Forelimb muscle (tissue), 1 donor: Measurements from ENCODE around the gene IER5L. TPM values are rescaled to one million over a fixed set of nuclear protein-coding genes. Genes with fewer than 3 reads are reported as not detected.
A peak's percentile ranks its signal among the peaks of the same experiment; 100 is the strongest.

Experiments
- DNase-seq: peaks from one replicate; pipeline ENCODE4 v3.0.0-alpha.2; 2013; ENCODE audit warnings: low read depth
- polyA plus RNA-seq: library from polyadenylated mRNA; unstranded; fragments of 120-200 nt; gene quantifications from one replicate; pipeline ENCODE4 v1.2.1, GENCODE V29; 2013; ENCODE audit not compliant: insufficient read length

IER5L gene
- polyA plus RNA-seq, 1 donor, result 4.0 TPM

- no peak for DNase-seq
These were observed 17.1 kb downstream of the IER5L start for GRCh38 chr9:129160712-129161533.

GRCh38 chr9:129156163-129156562 is 21.9 kb downstream of the IER5L start:
- DNase-seq, result no peak

- DNase-seq, result no peak
These were observed 23.1 kb downstream of the IER5L start for GRCh38 chr9:129154866-129155477.

- DNase-seq, result no peak
These were observed 26.6 kb downstream of the IER5L start for GRCh38 chr9:129151469-129151868.

GRCh38 chr9:129150672-129151211 is 27.3 kb downstream of the IER5L start:
- DNase-seq, result no peak

GRCh38 chr9:129150122-129150521 is 27.9 kb downstream of the IER5L start:
- no peak for DNase-seq

- no peak for DNase-seq
These were observed 28.6 kb downstream of the IER5L start for GRCh38 chr9:129149442-129149841.

GRCh38 chr9:129148463-129149204 is 29.4 kb downstream of the IER5L start:
- DNase-seq, result no peak

GRCh38 chr9:129146441-129146941 is 31.6 kb downstream of the IER5L start:
- DNase-seq, result no peak

GRCh38 chr9:129145841-129146292 is 32.2 kb downstream of the IER5L start:
- no peak for DNase-seq

- DNase-seq, result no peak
These were observed 32.7 kb downstream of the IER5L start for GRCh38 chr9:129145316-129145715.

GRCh38 chr9:129143031-129143927 is 34.8 kb downstream of the IER5L start:
- no peak for DNase-seq

- no peak for DNase-seq
These were observed 35.7 kb downstream of the IER5L start for GRCh38 chr9:129142138-129142935.

- DNase-seq, result no peak
These were observed 36.7 kb downstream of the IER5L start for GRCh38 chr9:129141066-129142041.

GRCh38 chr9:129140397-129141065 is 37.5 kb downstream of the IER5L start:
- no peak for DNase-seq

GRCh38 chr9:129139993-129140396 is 38.1 kb downstream of the IER5L start:
- DNase-seq, result peak; percentile 100

GRCh38 chr9:129139233-129139992 is 38.6 kb downstream of the IER5L start:
- peak; percentile 85 for DNase-seq
